CD4-positive, alpha-beta T cell treated with Interleukin-4 for 4 hours (primary cell): Measurements from ENCODE around the gene WNT11.

Experiments used
- DNase-seq: peaks from one replicate; pipeline ENCODE4 v3.0.0-alpha.2; 2020

WNT11 gene

DNA sequence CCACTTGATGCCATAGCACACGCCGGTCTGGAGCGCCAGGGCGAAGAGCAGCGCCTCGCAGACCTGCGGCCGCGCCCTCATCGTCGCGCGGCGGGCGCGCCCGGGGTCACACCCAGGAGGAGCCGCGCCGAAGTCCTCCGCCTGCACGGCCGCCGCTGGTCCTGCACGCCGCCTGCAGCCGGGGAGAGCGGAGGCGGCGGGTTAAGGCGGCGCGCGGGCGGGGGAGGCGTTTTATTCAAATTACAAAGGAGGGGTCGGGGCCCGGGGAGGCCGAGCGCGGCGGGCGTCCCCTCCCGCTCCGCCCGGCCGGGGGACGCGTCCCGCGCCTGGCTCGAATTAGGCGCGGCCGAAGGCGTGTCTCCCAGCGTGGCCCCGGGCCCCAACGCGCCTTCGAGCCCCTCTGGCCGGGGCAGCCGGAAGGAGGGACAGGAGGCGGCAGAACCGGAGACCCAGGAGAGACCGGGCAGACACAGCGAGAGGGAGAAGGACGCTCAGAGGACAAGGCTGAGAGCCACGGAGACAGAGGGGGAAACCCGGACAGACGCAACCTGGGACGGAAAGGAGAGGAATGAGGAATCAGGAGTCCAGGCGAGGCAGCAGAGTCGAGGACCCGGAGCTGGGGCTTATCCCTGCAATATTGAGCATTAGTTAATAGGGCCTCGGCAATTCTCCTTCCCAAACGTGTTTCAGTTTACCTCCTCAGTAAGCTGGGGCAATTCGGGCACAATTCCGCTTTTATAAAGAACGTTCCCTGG is at the start of gene WNT11:
WNT11 (minus strand) TSS at position 176 of the 755 bp plus-strand sequence; CDS start at position 81, 95 bp downstream.
- no peak for DNase-seq

GRCh38 chr11:76253416-76253815 is 47.1 kb upstream of the WNT11 start:
- no peak for DNase-seq

- no peak for DNase-seq
Observed at GRCh38 chr11:76252631-76253070, 46.3 kb upstream of the WNT11 start.

- no peak for DNase-seq
Observed at GRCh38 chr11:76251576-76251975, 45.3 kb upstream of the WNT11 start.

DNA sequence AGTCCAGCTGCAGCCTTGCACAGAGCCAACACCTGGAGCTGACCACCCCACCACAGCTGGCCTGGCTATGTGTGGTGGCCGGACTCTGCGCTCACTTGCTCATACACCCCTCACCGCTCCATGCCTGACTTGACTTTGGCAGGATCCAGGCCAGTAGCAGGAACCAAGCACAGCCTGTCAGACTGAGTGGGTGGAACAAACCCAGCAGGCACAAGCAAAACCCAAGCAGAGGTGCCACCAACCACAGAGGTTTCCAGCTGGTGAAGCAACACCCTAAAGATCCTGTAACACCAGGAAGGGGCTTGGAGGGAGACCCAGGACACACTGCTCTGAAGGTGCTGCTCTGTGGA is 44.9 kb upstream of the WNT11 start:
- no peak for DNase-seq

DNA sequence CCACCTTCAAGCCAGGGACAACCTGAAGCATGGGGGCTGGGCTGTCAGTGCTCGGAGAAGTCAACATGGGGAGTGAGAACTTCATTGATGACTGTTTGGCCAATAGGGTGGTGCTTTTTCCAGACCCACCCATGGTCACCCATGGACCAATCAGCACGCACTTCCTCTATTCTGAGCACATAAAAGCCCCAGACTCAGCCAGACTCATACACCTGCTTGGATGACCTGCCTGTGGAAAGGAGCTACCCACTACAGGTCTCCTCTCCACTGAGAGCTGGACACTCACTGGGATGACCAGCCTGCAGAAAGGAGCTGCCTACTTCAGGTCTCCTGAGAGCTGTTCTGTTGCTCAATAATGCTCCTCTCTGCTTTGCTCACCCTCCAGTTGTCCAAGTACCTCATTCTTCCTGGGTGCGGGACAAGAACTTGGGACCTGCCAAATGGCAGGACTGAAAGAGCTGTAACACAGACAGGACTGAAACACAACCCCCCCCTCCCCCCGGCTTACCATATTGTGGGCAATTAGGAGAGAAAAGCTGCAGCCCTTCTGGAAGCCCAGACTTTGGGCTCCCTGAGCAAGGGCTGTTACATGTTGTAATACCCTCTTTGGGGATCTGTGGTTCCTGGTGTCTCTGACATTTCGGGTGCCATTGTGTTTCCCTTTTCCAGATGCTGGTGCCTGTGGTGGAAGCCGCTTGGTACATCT is 44.4 kb upstream of the WNT11 start:
- DNase-seq = no peak

- DNase-seq = no peak
Observed at GRCh38 chr11:76249195-76249741, 43.0 kb upstream of the WNT11 start.

GRCh38 chr11:76248210-76248609 is 41.9 kb upstream of the WNT11 start:
- DNase-seq = no peak

DNA sequence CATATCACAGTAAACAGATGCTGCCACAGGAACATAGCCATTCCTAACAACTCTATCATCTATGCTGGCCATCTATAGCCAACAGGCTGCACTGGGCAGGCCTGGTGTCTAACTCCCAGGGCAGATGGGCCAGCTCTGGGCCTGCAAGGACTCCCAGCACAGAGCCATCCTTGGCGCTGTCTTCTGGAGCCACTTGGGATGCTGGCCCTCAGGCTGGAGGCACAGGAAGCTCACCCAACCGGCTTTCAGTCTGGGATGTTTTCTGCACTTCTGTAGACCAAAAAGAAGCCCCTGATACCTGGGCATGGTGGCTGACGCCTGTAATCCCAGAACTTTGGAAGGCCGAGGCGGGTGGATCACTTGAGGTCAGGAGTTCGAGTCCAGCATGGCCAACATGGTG is 40.8 kb upstream of the WNT11 start:
- DNase-seq = no peak

- DNase-seq = no peak
Observed at GRCh38 chr11:76246271-76246933, 40.1 kb upstream of the WNT11 start.

GRCh38 chr11:76245720-76246119 is 39.4 kb upstream of the WNT11 start:
- DNase-seq = no peak

- no peak for DNase-seq
Observed at GRCh38 chr11:76244316-76244851, 38.1 kb upstream of the WNT11 start.

- no peak for DNase-seq
Observed at GRCh38 chr11:76243957-76244285, 37.6 kb upstream of the WNT11 start.

DNA sequence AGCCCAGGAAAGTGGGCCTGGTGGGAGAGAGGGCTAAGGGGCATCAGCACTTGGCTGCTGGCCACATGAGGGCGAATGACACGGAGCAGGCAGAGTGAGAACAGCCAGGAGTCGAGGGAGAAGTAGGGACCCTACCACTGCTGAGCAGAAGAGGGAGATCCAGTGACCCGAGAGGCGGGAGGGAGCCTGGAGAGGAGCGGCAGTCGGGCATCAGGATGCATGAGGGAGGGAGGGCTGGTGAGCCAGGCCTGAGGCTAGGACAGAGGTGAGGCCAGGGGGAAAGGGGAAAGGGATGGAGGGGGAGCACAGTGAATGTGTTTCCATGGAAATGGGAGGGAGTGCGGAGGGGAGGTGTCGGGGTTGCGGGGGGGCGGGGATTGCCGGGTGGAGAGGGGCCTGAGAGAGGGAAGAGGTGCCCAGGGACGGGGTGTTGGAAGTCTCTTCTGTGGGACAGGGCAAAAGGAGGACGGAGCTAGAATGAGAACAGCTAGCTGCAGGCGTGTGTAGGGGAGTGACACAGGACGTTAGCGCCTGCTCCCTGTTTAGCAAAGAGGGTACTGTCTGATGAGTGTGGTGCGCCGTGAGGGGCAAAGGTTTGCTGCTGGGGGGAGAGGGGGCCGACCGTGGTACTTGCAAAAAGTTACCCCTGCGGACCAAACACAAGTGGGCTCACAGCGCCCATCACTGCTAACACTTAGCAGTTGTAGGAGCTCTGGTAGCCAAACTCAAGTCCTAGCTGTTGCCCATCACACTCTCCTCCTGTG is 37.1 kb upstream of the WNT11 start:
- no peak for DNase-seq

GRCh38 chr11:76242004-76242779 is 35.9 kb upstream of the WNT11 start:
- no peak for DNase-seq

DNA sequence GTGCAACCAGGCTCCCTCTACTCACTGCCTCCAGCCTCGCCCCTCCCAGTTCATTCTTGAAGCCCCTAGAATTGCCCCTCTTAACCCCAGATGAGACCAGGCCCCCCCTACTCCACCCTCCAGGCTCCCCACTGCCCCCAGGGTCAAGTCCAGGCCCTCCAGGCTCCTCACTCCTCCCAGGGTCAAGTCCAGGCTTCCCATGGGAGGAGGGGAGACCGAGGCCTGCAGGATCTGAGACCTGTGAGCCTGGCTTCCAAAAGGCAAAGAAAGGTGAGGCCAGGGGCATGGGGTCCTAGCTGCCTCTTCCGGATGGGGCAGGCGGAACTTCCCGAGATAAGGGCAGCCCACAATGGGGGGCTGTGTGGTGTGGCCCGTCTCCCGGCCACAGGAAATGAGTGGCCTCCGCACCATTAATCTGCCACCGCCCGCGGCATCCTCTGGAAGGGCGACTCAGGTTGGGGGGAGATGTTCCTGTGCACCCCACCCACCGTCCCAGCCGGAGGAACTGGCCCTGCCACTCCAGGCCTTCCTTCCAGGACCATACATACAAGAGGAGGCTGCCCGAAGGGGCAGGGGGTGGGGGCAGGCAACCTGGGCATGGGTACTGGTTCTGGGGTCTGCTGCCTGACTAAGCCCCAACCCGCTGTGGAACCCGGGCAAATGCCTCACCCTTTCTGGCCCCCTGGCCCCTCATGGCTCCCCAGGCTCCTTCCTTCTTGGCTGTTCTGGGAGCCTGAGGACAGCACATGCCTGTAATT is 35.1 kb upstream of the WNT11 start:
- DNase-seq = no peak

GRCh38 chr11:76240666-76241065 is 34.4 kb upstream of the WNT11 start:
- DNase-seq = no peak

GRCh38 chr11:76240161-76240540 is 33.8 kb upstream of the WNT11 start:
- DNase-seq = no peak

- no peak for DNase-seq
Observed at GRCh38 chr11:76239483-76240160, 33.3 kb upstream of the WNT11 start.

- DNase-seq = no peak
Observed at GRCh38 chr11:76238551-76238950, 32.2 kb upstream of the WNT11 start.

GRCh38 chr11:76237914-76238313 is 31.6 kb upstream of the WNT11 start:
- no peak for DNase-seq
